GM15510 (cell line): ENCODE measurements around the gene XPO5.

Experiments
- POLR2A ChIP-seq: IDR thresholded peaks from 3 replicates; pipeline ENCODE4 v1.6.1; 2011; ENCODE audit warnings: borderline replicate concordance; ENCODE audit not compliant: insufficient read length; ENCODE audit errors: extremely low read depth

XPO5 gene

GRCh38 chr6:43604174-43604573 is 28.3 kb upstream of the XPO5 start:
- TF ChIP-seq POLR2A, result no peak

GRCh38 chr6:43600595-43600994 is 24.8 kb upstream of the XPO5 start:
- no peak for TF ChIP-seq POLR2A

GRCh38 chr6:43593938-43594337 is 18.1 kb upstream of the XPO5 start:
- TF ChIP-seq POLR2A, result no peak

- no peak for TF ChIP-seq POLR2A
Measured at GRCh38 chr6:43588194-43588593, 12.4 kb upstream of the XPO5 start.

- TF ChIP-seq POLR2A, result no peak
Measured at GRCh38 chr6:43584892-43585570, 9.2 kb upstream of the XPO5 start.

- no peak for TF ChIP-seq POLR2A
Measured at GRCh38 chr6:43582911-43583310, 7.1 kb upstream of the XPO5 start.

- TF ChIP-seq POLR2A, result no peak
Measured at GRCh38 chr6:43579171-43579570, 3.3 kb upstream of the XPO5 start.

GRCh38 chr6:43578748-43579147 is 2.9 kb upstream of the XPO5 start:
- TF ChIP-seq POLR2A, result no peak

- TF ChIP-seq POLR2A, result no peak
Measured at GRCh38 chr6:43575105-43575771, 600 bp downstream of the XPO5 start.

- TF ChIP-seq POLR2A, result no peak
Measured at GRCh38 chr6:43572015-43572414, 3.8 kb downstream of the XPO5 start.

GRCh38 chr6:43570876-43571441 is 4.9 kb downstream of the XPO5 start:
- no peak for TF ChIP-seq POLR2A

- no peak for TF ChIP-seq POLR2A
Measured at GRCh38 chr6:43559328-43559727, 16.5 kb downstream of the XPO5 start.

- no peak for TF ChIP-seq POLR2A
Measured at GRCh38 chr6:43547222-43547621, 28.6 kb downstream of the XPO5 start.

GRCh38 chr6:43544461-43544860 is 31.4 kb downstream of the XPO5 start:
- TF ChIP-seq POLR2A, result no peak

GRCh38 chr6:43541774-43542471 is 33.9 kb downstream of the XPO5 start:
- no peak for TF ChIP-seq POLR2A
